H1 (cell line): ENCODE results near the gene ASTN1. TPM values are rescaled to one million over a fixed set of nuclear protein-coding genes. Genes with fewer than 3 reads are reported as not detected.

Experiments used
- CTCF ChIA-PET: fragments of 300-600 bp; sonication (Branson Sonifier 250); formaldehyde crosslinking; loops from one replicate; lab custom pipeline; 2021; ENCODE audit not compliant: partially characterized antibody; lab: Charles Lee
- POLR2A ChIA-PET: fragments of 300-600 bp; sonication (Branson Sonifier 250); formaldehyde crosslinking; loops from one replicate; lab custom pipeline; 2021; ENCODE audit warnings: inconsistent platforms; ENCODE audit not compliant: partially characterized antibody; lab: Charles Lee
- DNase-seq, 2 experiments: peaks; one replicate each; pipeline versions ENCODE4 v3.0.0 to v3.0.0-alpha.2; 2010 to 2022; ENCODE audit warnings: low spot score in 2 of 2, low read depth in 1 of 2, mixed read lengths in 1 of 2
- FAIRE-seq: peaks from 2 replicates; lab custom pipeline; 2011; peaks lifted over from hg19 to GRCh38; lab: Jason Lieb, UNC
- H2AFZ ChIP-seq: 2 replicates; pipeline ENCODE4 v1.8.1; 2012; ENCODE audit warnings: low read length, inconsistent platforms
- H2AK5ac ChIP-seq: 2 replicates; pipeline ENCODE4 v1.6.1; 2013; ENCODE audit warnings: low read depth, low read length
- H2BK120ac ChIP-seq: replicated peaks from 2 replicates; pipeline ENCODE3; 2013; ENCODE audit warnings: low read depth, low read length, inconsistent platforms
- H2BK12ac ChIP-seq: 2 replicates; pipeline ENCODE4 v1.6.1; 2013; ENCODE audit warnings: low read depth, low read length
- H2BK15ac ChIP-seq: 2 replicates; pipeline ENCODE4 v1.6.1; 2013; ENCODE audit warnings: low read length
- H2BK20ac ChIP-seq: 2 replicates; pipeline ENCODE4 v1.6.1; 2013; ENCODE audit warnings: low read length
- H2BK5ac ChIP-seq: 2 replicates; pipeline ENCODE4 v1.6.1; 2013; ENCODE audit warnings: low read depth, low read length
- H3K14ac ChIP-seq: 2 replicates; pipeline ENCODE4 v1.6.1; 2013; ENCODE audit warnings: inconsistent platforms; ENCODE audit not compliant: insufficient read length
- H3K18ac ChIP-seq: 2 replicates; pipeline ENCODE4 v1.6.1; 2013; ENCODE audit warnings: low read length; ENCODE audit errors: extremely low read depth
- H3K23ac ChIP-seq: 2 replicates; pipeline ENCODE4 v1.6.1; 2013; ENCODE audit warnings: inconsistent platforms; ENCODE audit not compliant: insufficient read length
- H3K23me2 ChIP-seq: 2 replicates; pipeline ENCODE4 v1.6.1; 2013; ENCODE audit warnings: low read depth, low read length
- H3K27ac ChIP-seq: 2 replicates; pipeline ENCODE4 v1.6.1; 2011; ENCODE audit warnings: low read depth, low read length, inconsistent platforms
- H3K27me3 ChIP-seq, 4 experiments: replicated peaks in 1 of 4; 1 replicate in 1 of 4; 2 replicates in 3 of 4; pipeline versions ENCODE4 v1.6.1 to v1.8.1; 2011 to 2013; ENCODE audit warnings: low read length in 3 of 4, mild to moderate bottlenecking in 3 of 4, inconsistent platforms in 2 of 4, mixed read lengths in 2 of 4, moderate library complexity in 1 of 4; ENCODE audit not compliant: control insufficient read depth in 3 of 4, insufficient read depth in 3 of 4; ENCODE audit errors: extremely low read depth in 1 of 4
- H3K36me3 ChIP-seq, 4 experiments: 2 replicates each; pipeline versions ENCODE4 v1.6.1 to v1.8.1; 2011 to 2013; ENCODE audit warnings: mild to moderate bottlenecking in 4 of 4, low read length in 3 of 4, moderate library complexity in 2 of 4, control low read depth in 1 of 4, inconsistent platforms in 1 of 4; ENCODE audit not compliant: insufficient read depth in 4 of 4, control insufficient read depth in 2 of 4
- H3K4ac ChIP-seq: replicated peaks from 2 replicates; pipeline ENCODE3; 2013; ENCODE audit warnings: low read length, low read depth, mixed read lengths, inconsistent platforms; ENCODE audit not compliant: insufficient read length
- H3K4me1 ChIP-seq, 4 experiments: replicated peaks in 1 of 4; 1 replicate in 1 of 4; 2 replicates in 3 of 4; pipeline versions ENCODE4 v1.6.1 to v1.8.1; 2011 to 2013; ENCODE audit warnings: low read length in 3 of 4, inconsistent platforms in 2 of 4, mixed read lengths in 1 of 4; ENCODE audit not compliant: insufficient read depth in 4 of 4, control insufficient read depth in 3 of 4
- H3K4me2 ChIP-seq, 2 experiments: 2 replicates each; pipeline versions ENCODE4 v1.6.1 to v1.8.1; 2011 to 2013; ENCODE audit warnings: low read depth in 2 of 2, low read length in 2 of 2, control low read depth in 1 of 2, inconsistent platforms in 1 of 2, mild to moderate bottlenecking in 1 of 2; ENCODE audit not compliant: insufficient read depth in 1 of 2
- H3K4me3 ChIP-seq, 4 experiments: fragments of 200-600, 300-600 bp in 1 of 4; sonication (generic), shearing (Covaris generic), sonication (Bioruptor Twin) in 1 of 4; 2 replicates each; pipeline versions ENCODE4 v1.5.1 to v1.8.1; 2011 to 2016; ENCODE audit warnings: low read length in 4 of 4, low read depth in 3 of 4, control low read depth in 2 of 4, inconsistent platforms in 2 of 4, mild to moderate bottlenecking in 2 of 4, mixed read lengths in 1 of 4, moderate library complexity in 1 of 4; ENCODE audit not compliant: insufficient read depth in 2 of 4; ENCODE audit errors: extremely low read depth in 1 of 4
- H3K56ac ChIP-seq: replicated peaks from 2 replicates; pipeline ENCODE3; 2013; ENCODE audit warnings: low read depth, mild to moderate bottlenecking, mixed read lengths, low read length, inconsistent platforms; ENCODE audit not compliant: insufficient read length
- H3K79me1 ChIP-seq: 2 replicates; pipeline ENCODE4 v1.6.1; 2013; ENCODE audit warnings: low read depth, low read length, control low read depth
- H3K79me2 ChIP-seq, 2 experiments: 2 replicates each; pipeline versions ENCODE4 v1.6.1 to v1.8.1; 2012 to 2013; ENCODE audit warnings: low read length in 2 of 2, mild to moderate bottlenecking in 2 of 2, inconsistent platforms in 1 of 2; ENCODE audit not compliant: insufficient read depth in 2 of 2, control insufficient read depth in 1 of 2
- H3K9ac ChIP-seq, 4 experiments: replicated peaks in 1 of 4; 1 replicate in 1 of 4; 2 replicates in 3 of 4; pipeline versions ENCODE4 v1.6.1 to v1.8.1; 2011 to 2013; ENCODE audit warnings: low read depth in 3 of 4, low read length in 3 of 4, control low read depth in 2 of 4, mild to moderate bottlenecking in 2 of 4, moderate library complexity in 2 of 4, inconsistent platforms in 1 of 4; ENCODE audit errors: extremely low read depth in 1 of 4
- H3K9me3 ChIP-seq, 2 experiments: 2 replicates each; pipeline versions ENCODE4 v1.6.1 to v1.8.1; 2012 to 2013; ENCODE audit warnings: mild to moderate bottlenecking in 2 of 2, moderate library complexity in 2 of 2, control low read depth in 1 of 2, inconsistent platforms in 1 of 2, low read depth in 1 of 2, low read length in 1 of 2, mixed read lengths in 1 of 2; ENCODE audit not compliant: insufficient read depth in 2 of 2
- H4K20me1 ChIP-seq, 2 experiments: replicated peaks in 1 of 2; 2 replicates each; pipeline versions ENCODE3 to v1.8.1; 2011 to 2013; ENCODE audit warnings: inconsistent platforms in 2 of 2, low read length in 2 of 2, mild to moderate bottlenecking in 1 of 2; ENCODE audit not compliant: insufficient read depth in 2 of 2, control insufficient read depth in 1 of 2
- H4K5ac ChIP-seq: 2 replicates; pipeline ENCODE4 v1.6.1; 2013; ENCODE audit warnings: low read length, low read depth, mixed read lengths, inconsistent platforms; ENCODE audit not compliant: insufficient read length
- H4K8ac ChIP-seq: 2 replicates; pipeline ENCODE4 v1.8.0; 2013; ENCODE audit warnings: mild to moderate bottlenecking, moderate library complexity, low read length, inconsistent platforms; ENCODE audit not compliant: insufficient read depth; ENCODE audit errors: extremely low read depth
- H4K91ac ChIP-seq: replicated peaks from 2 replicates; pipeline ENCODE3; 2013; ENCODE audit warnings: low read length, mixed read lengths, inconsistent platforms; ENCODE audit not compliant: insufficient read length
- BRCA1 ChIP-seq: IDR thresholded peaks from 2 replicates; pipeline ENCODE4 v1.6.1; 2012; ENCODE audit warnings: low read depth, low read length, improper control_type of control experiment
- CEBPB ChIP-seq: IDR thresholded peaks from 2 replicates; pipeline ENCODE4 v1.6.1; 2012; ENCODE audit warnings: low read depth, low read length
- CHD2 ChIP-seq: IDR thresholded peaks from 2 replicates; pipeline ENCODE4 v1.6.1; 2012; ENCODE audit warnings: low read length, improper control_type of control experiment
- CTBP2 ChIP-seq: IDR thresholded peaks from 2 replicates; pipeline ENCODE4 v1.7.0; 2011; ENCODE audit warnings: borderline replicate concordance, mild to moderate bottlenecking, moderate library complexity, mixed read lengths, low read length; ENCODE audit not compliant: insufficient read depth, insufficient read length
- KDM1A ChIP-seq: fragments of 200-600, 300-600 bp; sonication (generic); IDR thresholded peaks from 2 replicates; pipeline ENCODE4 v1.7.1; 2016; ENCODE audit warnings: mild to moderate bottlenecking, low read length, borderline replicate concordance
- NANOG ChIP-seq: IDR thresholded peaks from 2 replicates; pipeline ENCODE4 v1.6.1; 2011; ENCODE audit warnings: low read length, low read depth, mild to moderate bottlenecking, inconsistent platforms; ENCODE audit not compliant: insufficient read depth, poor library complexity, severe bottlenecking
- SP4 ChIP-seq: IDR thresholded peaks from 2 replicates; pipeline ENCODE4 v1.6.1; 2012; ENCODE audit warnings: low read length, inconsistent platforms
- SUZ12 ChIP-seq: fragments of 200-600 bp; sonication (generic); IDR thresholded peaks from 2 replicates; pipeline ENCODE4 v1.6.1; 2012; ENCODE audit warnings: mild to moderate bottlenecking, inconsistent platforms, low read length, moderate library complexity, mixed read lengths
- WGBS, 2 experiments: shearing (Covaris generic) in 1 of 2; methylation state at CpG; one replicate each; pipeline versions ENCODE4 v1.1.6 to v1.1.7; 2013 to 2015; ENCODE audit warnings: low lambda C conversion rate in 2 of 2, mixed read lengths in 2 of 2, inconsistent platforms in 1 of 2, low coverage in 1 of 2, missing lambda C conversion rate in 1 of 2; ENCODE audit not compliant: insufficient replicate concordance in 2 of 2, insufficient coverage in 1 of 2, insufficient read length in 1 of 2; ENCODE audit errors: extremely low coverage in 1 of 2, missing lambda C conversion rate in 1 of 2; 5-methylcytosine and 5-hydroxymethylcytosine counted together
- polyA plus RNA-seq, 7 experiments: library from polyadenylated mRNA; depleted of rRNA in 3 of 7; stranded (reverse) in 5 of 7; unstranded in 2 of 7; fragments of >200 nt in 5 of 7; fragments of 200-250 nt in 2 of 7; gene quantifications; 1 replicate in 5 of 7; 2 replicates in 1 of 7; 4 replicates in 1 of 7; pipeline versions ENCODE4 v1.2.1 to v1.2.3, GENCODE V29; 2011 to 2013; ENCODE audit warnings: missing spikeins in 2 of 7, mixed read lengths in 2 of 7
- total RNA-seq: library from RNA; stranded (reverse); fragmentation: NEBNext Ultra II Directional; extraction: Animal tissue kit (Norgen Biotek cat#: 25700); gene quantifications from 2 replicates; pipeline ENCODE4 v1.2.1, GENCODE V29; 2021

ASTN1 gene
- total and polyA plus RNA-seq, 2 of the 8 experiments (the other 6 are each of a cell fraction or from before 2014, with no cell fraction given): 2.9 to 4.1 TPM

DNA sequence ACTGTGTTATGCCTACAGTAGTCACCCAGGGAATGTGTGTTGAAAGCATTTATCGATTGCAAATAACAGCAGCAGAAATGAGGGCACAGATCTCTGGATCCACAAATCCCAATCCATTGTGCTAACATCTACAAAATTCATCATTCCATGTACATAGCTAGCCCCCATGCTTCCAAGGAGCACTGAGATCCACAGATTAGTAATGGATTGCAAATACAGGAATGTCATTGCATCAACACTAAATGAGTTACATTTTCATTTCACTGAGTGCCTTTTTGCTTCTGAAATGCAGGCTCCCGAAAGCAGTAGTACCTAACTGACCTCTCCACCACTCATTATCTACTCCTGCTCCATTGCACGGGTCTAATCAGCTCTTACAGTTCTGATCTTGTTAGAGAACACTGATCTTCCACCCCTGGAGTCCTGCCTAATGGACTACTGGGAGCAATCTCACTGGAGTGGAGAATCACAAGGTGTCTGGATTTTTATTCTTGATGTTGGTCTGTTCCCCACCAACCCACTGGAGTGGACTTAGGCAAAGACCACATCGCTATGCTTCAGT lies 30.5 kb downstream of the ASTN1 start:
- 87% methylated on average over 4 of the region's 4 CpGs; no CpG with 5 or more reads in 1 of the 2 experiments for WGBS, 2 experiments
- CTCF ChIA-PET: interaction anchor here (1.8 kb wide), 1 partner anchor 31 kb away, joined by 13 read pairs; the partner anchor contains the start of gene ASTN1

More for the DNA sequence above, 30.5 kb downstream of the ASTN1 start:
- no peak for TF ChIP-seq CTBP2
- no peak for TF ChIP-seq SUZ12
- no peak for TF ChIP-seq CEBPB
- no peak for TF ChIP-seq SP4
- no peak for TF ChIP-seq BRCA1
- no peak for TF ChIP-seq NANOG
- TF ChIP-seq CHD2: no peak
- TF ChIP-seq KDM1A: no peak
- H4K8ac ChIP-seq: no peak overlapping the region
- no peak overlapping the region for H2BK5ac ChIP-seq
- H2BK20ac ChIP-seq: no peak overlapping the region
- H2AFZ ChIP-seq: no peak overlapping the region
- H2AK5ac ChIP-seq: no peak overlapping the region
- no peak for FAIRE-seq
- H3K27ac ChIP-seq: no peak overlapping the region
- no peak overlapping the region for H2BK120ac ChIP-seq
- H3K23me2 ChIP-seq: no peaks in the 10 kb centered on the region
- H3K27me3 ChIP-seq: no peaks in the 10 kb centered on the region
- no peak overlapping the region for H3K23ac ChIP-seq
- H3K9me3 ChIP-seq: no peaks in the 10 kb centered on the region
- no peak overlapping the region for H3K9ac ChIP-seq
- no peak overlapping the region for H3K4me3 ChIP-seq
- no peak overlapping the region for H4K91ac ChIP-seq
- no peaks in the 10 kb centered on the region for H3K36me3 ChIP-seq
- no peaks in the 10 kb centered on the region for H3K79me1 ChIP-seq
- no peak overlapping the region for H3K4me2 ChIP-seq
- no peaks in the 10 kb centered on the region for H4K20me1 ChIP-seq
- H3K4me1 ChIP-seq: no peaks in the 10 kb centered on the region
- no peak overlapping the region for H2BK12ac ChIP-seq
- POLR2A ChIA-PET: no interaction called here
- no peak overlapping the region for H3K4ac ChIP-seq
- H2BK15ac ChIP-seq: no peak overlapping the region
- no peak for DNase-seq
- H3K18ac ChIP-seq: no peak overlapping the region
- no peaks in the 10 kb centered on the region for H3K79me2 ChIP-seq
- H3K14ac ChIP-seq: no peak overlapping the region
- no peak overlapping the region for H3K56ac ChIP-seq
- H4K5ac ChIP-seq: no peak overlapping the region
